ENCODE results near the gene CDADC1.

- TF ChIP-seq, protein P1, sequence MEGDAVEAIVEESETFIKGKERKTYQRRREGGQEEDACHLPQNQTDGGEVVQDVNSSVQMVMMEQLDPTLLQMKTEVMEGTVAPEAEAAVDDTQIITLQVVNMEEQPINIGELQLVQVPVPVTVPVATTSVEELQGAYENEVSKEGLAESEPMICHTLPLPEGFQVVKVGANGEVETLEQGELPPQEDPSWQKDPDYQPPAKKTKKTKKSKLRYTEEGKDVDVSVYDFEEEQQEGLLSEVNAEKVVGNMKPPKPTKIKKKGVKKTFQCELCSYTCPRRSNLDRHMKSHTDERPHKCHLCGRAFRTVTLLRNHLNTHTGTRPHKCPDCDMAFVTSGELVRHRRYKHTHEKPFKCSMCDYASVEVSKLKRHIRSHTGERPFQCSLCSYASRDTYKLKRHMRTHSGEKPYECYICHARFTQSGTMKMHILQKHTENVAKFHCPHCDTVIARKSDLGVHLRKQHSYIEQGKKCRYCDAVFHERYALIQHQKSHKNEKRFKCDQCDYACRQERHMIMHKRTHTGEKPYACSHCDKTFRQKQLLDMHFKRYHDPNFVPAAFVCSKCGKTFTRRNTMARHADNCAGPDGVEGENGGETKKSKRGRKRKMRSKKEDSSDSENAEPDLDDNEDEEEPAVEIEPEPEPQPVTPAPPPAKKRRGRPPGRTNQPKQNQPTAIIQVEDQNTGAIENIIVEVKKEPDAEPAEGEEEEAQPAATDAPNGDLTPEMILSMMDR (IDR thresholded peaks at IDR 0.05; ENCODE audit: insufficient read depth, low read length, poor library complexity, severe bottlenecking) = no peak
- TF ChIP-seq EZH2phosphoT487 (conservative IDR thresholded peaks at IDR 0.05; ENCODE audit: low read length) = no peak
Measured at GRCh38 chr13:49336655-49337054, 88.9 kb downstream of the CDADC1 start.
